Ovary (tissue), 10 donors: ENCODE results near the gene RASGRP3. TPM values are rescaled to one million over a fixed set of nuclear protein-coding genes. Genes with fewer than 3 reads are reported as not detected.

Experiments
- DNase-seq, 5 donors: peaks; one replicate each; pipeline ENCODE4 v3.0.0-alpha.2; 2019 to 2020
- H3K27ac ChIP-seq, 2 donors: fragments of 200-600 bp; one replicate each; pipeline versions ENCODE4 v1.5.1 to v1.8.0; 2019 to 2022
- H3K27me3 ChIP-seq: fragments of 200-600 bp; one replicate; pipeline ENCODE4 v1.8.0; 2022
- H3K36me3 ChIP-seq: fragments of 200-600 bp; sonication (generic); one replicate; pipeline ENCODE4 v1.5.1; 2019
- H3K4me1 ChIP-seq: one replicate; pipeline ENCODE4 v1.8.1; 2013; ENCODE audit warnings: mild to moderate bottlenecking, moderate library complexity; ENCODE audit not compliant: insufficient read depth
- H3K4me3 ChIP-seq: fragments of 200-600 bp; sonication (generic); one replicate; pipeline ENCODE4 v1.5.1; 2017
- H3K9me3 ChIP-seq, 2 donors: fragments of 200-600 bp in 1 of 2; sonication (generic) in 1 of 2; one replicate each; pipeline versions ENCODE4 v1.5.1 to v1.8.1; 2013 to 2019; ENCODE audit warnings: mild to moderate bottlenecking in 1 of 2, moderate library complexity in 1 of 2
- EP300 ChIP-seq: sonication (generic); formaldehyde crosslinking; IDR thresholded peaks from one replicate; pipeline ENCODE4 v1.6.1; 2017; ENCODE audit warnings: antibody characterized with exemption
- POLR2A ChIP-seq: fragments of 450-650 bp; IDR thresholded peaks from one replicate; pipeline ENCODE4 v1.6.1; 2017; ENCODE audit warnings: antibody characterized with exemption, mild to moderate bottlenecking, moderate library complexity
- WGBS, 3 donors: extraction: QIAGEN DNeasy Blood & Tissue Kit in 1 of 3; methylation state at CpG; one replicate each; pipeline versions ENCODE4 v1.1.5 to v1.1.7; 2013 to 2017; 5-methylcytosine and 5-hydroxymethylcytosine counted together
- intact Hi-C, 4 donors: fragments of 100-400 bp; cut with DNase I; formaldehyde crosslinking; loops; one replicate each; pipeline versions ENCODE4 v1.11.0 to v1.15.1; 2022 to 2023
- long read RNA-seq, 3 donors: library from polyadenylated mRNA in 2 of 3; unstranded in 2 of 3; transcript quantifications; one replicate each; pipeline ENCODE4 v2.0.0 and lab custom pipeline, GENCODE V29; 2021 to 2026
- polyA plus RNA-seq, 2 donors: library from polyadenylated mRNA; stranded (reverse); fragments of 200-250 nt in 1 of 2; fragments of 350-450 nt in 1 of 2; fragmentation: Illumina TruSeq in 1 of 2; extraction: RNeasy Lipid Tissue Mini Kit (QIAGEN cat#74804) in 1 of 2; gene quantifications; one replicate each; pipeline ENCODE4 v1.2.3, GENCODE V29; 2013 to 2014
- total RNA-seq, 7 donors: library from RNA; depleted of rRNA in 2 of 7; stranded (reverse); fragments of >200 nt in 2 of 7; fragmentation: NEBNext Ultra II Directional in 3 of 7; extraction: Animal tissue kit (Norgen Biotek cat#: 25700) in 3 of 7; gene quantifications; one replicate each; pipeline versions ENCODE4 v1.1.0 to v1.2.4, GENCODE V29; 2016 to 2023
- TF ChIP-seq, protein P1 (sequence below), 3 donors: fragments of 450-650 bp in 2 of 3; fragments of 200-600 bp in 1 of 3; IDR thresholded peaks; one replicate each; pipeline versions ENCODE4 v1.5.1 to v1.8.0; 2016 to 2022; ENCODE audit warnings: antibody characterized with exemption in 3 of 3, mild to moderate bottlenecking in 1 of 3
- donor health status: DM: no; HTN: no; CAD: no; lungs with moderate emphysema.
- donor health status: DM: no; HTN: no; CAD: no.
- donor health status: Bipolar disorder and iron deficiency.
- donor health status: DM: yes; HTN: yes; CAD: no.
- donor health status: DM: no; HTN: no; CAD: no.
- donor health status: DM: yes; HTN: yes; CAD: no.

Gene RASGRP3, protein sequence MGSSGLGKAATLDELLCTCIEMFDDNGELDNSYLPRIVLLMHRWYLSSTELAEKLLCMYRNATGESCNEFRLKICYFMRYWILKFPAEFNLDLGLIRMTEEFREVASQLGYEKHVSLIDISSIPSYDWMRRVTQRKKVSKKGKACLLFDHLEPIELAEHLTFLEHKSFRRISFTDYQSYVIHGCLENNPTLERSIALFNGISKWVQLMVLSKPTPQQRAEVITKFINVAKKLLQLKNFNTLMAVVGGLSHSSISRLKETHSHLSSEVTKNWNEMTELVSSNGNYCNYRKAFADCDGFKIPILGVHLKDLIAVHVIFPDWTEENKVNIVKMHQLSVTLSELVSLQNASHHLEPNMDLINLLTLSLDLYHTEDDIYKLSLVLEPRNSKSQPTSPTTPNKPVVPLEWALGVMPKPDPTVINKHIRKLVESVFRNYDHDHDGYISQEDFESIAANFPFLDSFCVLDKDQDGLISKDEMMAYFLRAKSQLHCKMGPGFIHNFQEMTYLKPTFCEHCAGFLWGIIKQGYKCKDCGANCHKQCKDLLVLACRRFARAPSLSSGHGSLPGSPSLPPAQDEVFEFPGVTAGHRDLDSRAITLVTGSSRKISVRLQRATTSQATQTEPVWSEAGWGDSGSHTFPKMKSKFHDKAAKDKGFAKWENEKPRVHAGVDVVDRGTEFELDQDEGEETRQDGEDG
- total RNA-seq = 1 to 10 TPM; 1.9 to 6.3 (median 3.0) TPM
- 1 to 10 TPM; 2.2 to 6.4 TPM for polyA plus RNA-seq
- long read RNA-seq, donor 1, partial matches to known transcripts = 0 of 2 reads
- long read RNA-seq, donor 1, other reads (novel, unspliced or antisense) = 1 of 2 reads
- long read RNA-seq, donor 2, partial matches to known transcripts = 41 of 41 reads
- long read RNA-seq, donor 2, other reads (novel, unspliced or antisense) = 0 of 41 reads
- long read RNA-seq, donor 3, full-length matches to known transcripts = 1 of 3 reads
- long read RNA-seq, donor 3, partial matches to known transcripts = 1 of 3 reads
- long read RNA-seq, donor 3, other reads (novel, unspliced or antisense) = 1 of 3 reads

GRCh38 chr2:33476131-33476792 is at the start of gene RASGRP3:
TSS of gene RASGRP3 (plus strand) at chr2:33476649. CDS start at chr2:33515137, 38,488 bp downstream.
- TF ChIP-seq POLR2A (no peak), EP300 (no peak)
- TF ChIP-seq, protein P1, sequence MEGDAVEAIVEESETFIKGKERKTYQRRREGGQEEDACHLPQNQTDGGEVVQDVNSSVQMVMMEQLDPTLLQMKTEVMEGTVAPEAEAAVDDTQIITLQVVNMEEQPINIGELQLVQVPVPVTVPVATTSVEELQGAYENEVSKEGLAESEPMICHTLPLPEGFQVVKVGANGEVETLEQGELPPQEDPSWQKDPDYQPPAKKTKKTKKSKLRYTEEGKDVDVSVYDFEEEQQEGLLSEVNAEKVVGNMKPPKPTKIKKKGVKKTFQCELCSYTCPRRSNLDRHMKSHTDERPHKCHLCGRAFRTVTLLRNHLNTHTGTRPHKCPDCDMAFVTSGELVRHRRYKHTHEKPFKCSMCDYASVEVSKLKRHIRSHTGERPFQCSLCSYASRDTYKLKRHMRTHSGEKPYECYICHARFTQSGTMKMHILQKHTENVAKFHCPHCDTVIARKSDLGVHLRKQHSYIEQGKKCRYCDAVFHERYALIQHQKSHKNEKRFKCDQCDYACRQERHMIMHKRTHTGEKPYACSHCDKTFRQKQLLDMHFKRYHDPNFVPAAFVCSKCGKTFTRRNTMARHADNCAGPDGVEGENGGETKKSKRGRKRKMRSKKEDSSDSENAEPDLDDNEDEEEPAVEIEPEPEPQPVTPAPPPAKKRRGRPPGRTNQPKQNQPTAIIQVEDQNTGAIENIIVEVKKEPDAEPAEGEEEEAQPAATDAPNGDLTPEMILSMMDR (IDR thresholded peaks at IDR 0.05) = no peak
- intact Hi-C loops = loop anchor here in 1 of 4 donors (5.0 kb wide), 1 partner anchor 106 kb away; no protein-coding TSS in a partner anchor
- Histone ChIP-seq H3K4me3 (peak within 1 kb of the TSS; percentile 52), H3K27me3 (no peaks in the 10 kb centered on the region), H3K36me3 (no peaks in the 10 kb centered on the region), H3K27ac (peak within 1 kb of the TSS; percentile 7 to 69), H3K4me1 (peaks cover 1% of the 10 kb centered on the region), H3K9me3 (no peaks in the 10 kb centered on the region)
- WGBS, 3 donors = 0 to 1% (median 0%) methylated on average over 18 of the region's 18 CpGs
- peak; percentile 73 to 86 (median 78) for DNase-seq

DNA sequence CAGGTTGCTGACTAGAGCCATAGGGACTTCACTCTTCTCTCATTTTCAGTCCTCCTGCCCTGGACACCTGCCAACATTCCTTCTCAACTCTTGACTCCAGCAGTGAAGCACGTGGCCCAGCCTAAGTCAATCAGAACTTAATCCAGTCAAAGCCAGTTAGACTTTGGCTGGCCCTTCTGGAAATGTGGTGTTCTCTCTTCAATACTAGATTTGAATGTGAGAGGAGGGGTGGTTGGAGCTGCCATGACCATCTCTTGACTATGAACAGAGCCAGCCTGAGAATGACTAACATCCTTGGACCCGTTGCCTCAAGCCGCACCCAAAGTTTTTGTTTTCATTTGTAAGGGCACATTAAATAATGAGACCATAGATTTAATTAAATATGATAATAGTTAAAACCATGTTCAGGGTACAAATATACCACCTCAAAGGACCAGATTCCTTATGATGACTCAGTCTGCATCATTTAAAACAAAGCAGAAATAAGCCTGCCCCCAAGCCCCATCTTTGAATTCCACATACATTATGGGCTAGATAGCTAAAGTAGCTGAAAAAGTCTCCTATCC is 49.7 kb upstream of the RASGRP3 start:
- intact Hi-C loops = no loop called here
- 58 to 74% (median 70%) methylated on average over 3 of the region's 3 CpGs for WGBS, 3 donors
- no peaks in the 10 kb centered on the region for H3K36me3 ChIP-seq
- no peaks in the 10 kb centered on the region for H3K4me1 ChIP-seq
- H3K27ac ChIP-seq = no peak overlapping the region
- H3K9me3 ChIP-seq = no peaks in the 10 kb centered on the region
- TF ChIP-seq, protein P1 (IDR thresholded peaks at IDR 0.05) = no peak
- no peak for TF ChIP-seq EP300
- TF ChIP-seq POLR2A = no peak
- H3K4me3 ChIP-seq = no peak overlapping the region
- H3K27me3 ChIP-seq = no peaks in the 10 kb centered on the region
- DNase-seq = no peak

DNA sequence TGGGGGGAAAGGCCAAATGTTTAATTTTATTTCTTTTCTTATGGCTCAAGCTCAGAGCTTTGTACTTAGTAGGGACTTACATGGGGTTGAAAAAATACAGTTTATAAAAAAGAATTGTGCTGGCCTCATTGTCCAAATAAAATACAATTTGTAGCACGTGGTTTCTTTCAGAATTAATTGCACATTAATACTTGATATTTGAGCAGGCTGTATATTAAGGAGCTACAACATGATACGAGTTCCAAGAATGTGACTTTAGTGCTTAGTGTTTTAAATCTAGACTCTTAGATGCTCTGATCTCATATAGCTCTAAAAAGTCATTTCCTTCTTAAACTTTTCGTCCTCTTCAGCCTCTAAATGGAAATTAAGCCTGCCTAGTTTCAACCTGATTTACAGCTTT is 46.4 kb upstream of the RASGRP3 start:
- TF ChIP-seq POLR2A (no peak), EP300 (no peak)
- TF ChIP-seq, protein P1 (IDR thresholded peaks at IDR 0.05) = no peak
- Histone ChIP-seq H3K9me3 (no peaks in the 10 kb centered on the region), H3K27me3 (no peaks in the 10 kb centered on the region), H3K27ac (no peak overlapping the region), H3K4me1 (no peaks in the 10 kb centered on the region), H3K36me3 (no peaks in the 10 kb centered on the region), H3K4me3 (no peak overlapping the region)
- intact Hi-C loops = no loop called here
- WGBS, 3 donors = 40 to 66% (median 58%) methylated on average over 3 of the region's 3 CpGs
- DNase-seq = no peak
